Measurements from ENCODE around the gene GJB1. TPM values are rescaled to one million over a fixed set of nuclear protein-coding genes. Genes with fewer than 3 reads are reported as not detected.
A peak's percentile ranks its signal among the peaks of the same experiment; 100 is the strongest.

Gene GJB1
- total and polyA plus RNA-seq, 2 experiments from 2014 or later: 0.14 TPM; not detected in 1

DNA sequence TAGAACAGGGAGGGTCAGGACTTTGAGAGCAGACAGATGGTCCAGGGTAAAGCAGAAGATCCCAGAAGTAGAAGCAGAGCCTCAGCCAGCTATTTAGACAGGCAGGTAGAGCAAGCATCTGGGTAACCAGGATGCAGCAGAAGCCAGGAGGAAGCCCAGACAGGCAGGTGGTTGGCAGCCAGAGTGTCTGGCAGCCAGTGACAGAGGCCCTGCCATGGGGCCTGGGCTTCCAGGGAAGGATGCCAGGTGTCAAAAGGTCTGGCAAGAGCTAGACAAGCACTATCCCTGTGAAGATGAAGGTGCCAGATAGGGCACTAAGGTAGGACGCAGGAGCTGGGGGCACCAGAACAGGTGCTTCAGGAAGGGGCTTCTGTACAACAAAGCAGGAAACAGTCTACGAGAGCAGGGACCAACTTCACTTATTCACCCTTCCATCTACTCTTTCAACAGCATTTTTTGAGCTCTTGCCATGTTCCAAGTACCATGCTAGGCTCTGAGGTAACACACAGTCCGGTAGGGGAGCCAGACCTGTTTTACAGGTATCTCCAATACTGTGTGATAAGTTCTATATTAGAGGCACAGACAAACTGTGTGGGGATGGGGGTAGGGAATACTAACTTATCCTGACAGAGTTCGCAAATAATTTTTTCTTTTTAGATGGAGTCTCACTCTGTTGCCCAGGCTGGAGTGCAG is 38.1 kb upstream of the GJB1 start:
- no peaks in the 10 kb centered on the region for H4K20me1 ChIP-seq (replicated peaks; ENCODE audit: insufficient read depth)
- no peak for TF ChIP-seq ZNF462 (CRISPR knock-in tag; IDR thresholded peaks at IDR 0.05)
- TF ChIP-seq, protein P1, sequence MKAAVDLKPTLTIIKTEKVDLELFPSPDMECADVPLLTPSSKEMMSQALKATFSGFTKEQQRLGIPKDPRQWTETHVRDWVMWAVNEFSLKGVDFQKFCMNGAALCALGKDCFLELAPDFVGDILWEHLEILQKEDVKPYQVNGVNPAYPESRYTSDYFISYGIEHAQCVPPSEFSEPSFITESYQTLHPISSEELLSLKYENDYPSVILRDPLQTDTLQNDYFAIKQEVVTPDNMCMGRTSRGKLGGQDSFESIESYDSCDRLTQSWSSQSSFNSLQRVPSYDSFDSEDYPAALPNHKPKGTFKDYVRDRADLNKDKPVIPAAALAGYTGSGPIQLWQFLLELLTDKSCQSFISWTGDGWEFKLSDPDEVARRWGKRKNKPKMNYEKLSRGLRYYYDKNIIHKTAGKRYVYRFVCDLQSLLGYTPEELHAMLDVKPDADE (IDR thresholded peaks at IDR 0.05): no peak
- TF ChIP-seq ZNF114 (CRISPR knock-in tag; IDR thresholded peaks at IDR 0.05): no peak
- H3K27ac Mint-ChIP-seq: no peak overlapping the region
- H3K27me3 Mint-ChIP-seq (ENCODE audit: insufficient read depth, low read depth, poor library complexity): no peaks in the 10 kb centered on the region
- no peaks in the 10 kb centered on the region for H3K9me3 Mint-ChIP-seq
- DNase-seq (ENCODE audit: low spot score) (no peak), ATAC-seq (no peak)
- H3K36me3 Mint-ChIP-seq (ENCODE audit: low read depth): no peaks in the 10 kb centered on the region
- no peaks in the 10 kb centered on the region for H3F3A ChIP-seq (replicated peaks; ENCODE audit: low read depth)
- H3K79me2 ChIP-seq (replicated peaks; ENCODE audit: insufficient read depth): no peaks in the 10 kb centered on the region
- no peak overlapping the region for H3K4me3 ChIP-seq
- no peak overlapping the region for H3K27ac ChIP-seq (ENCODE audit: low read depth)
- H3K27me3 ChIP-seq (ENCODE audit: insufficient read depth): no peaks in the 10 kb centered on the region
- H3K36me3 ChIP-seq (ENCODE audit: insufficient read depth): no peaks in the 10 kb centered on the region
- H2AFZ ChIP-seq: no peak overlapping the region
- no peaks in the 10 kb centered on the region; the same call in 1 of the 2 replicates for H3K4me1 ChIP-seq (ENCODE audit: insufficient read depth)
- no peak overlapping the region for H3K4me2 ChIP-seq
- no peak overlapping the region for H3K4me3 Mint-ChIP-seq
- H3K9me2 ChIP-seq (ENCODE audit: insufficient read depth): no peaks in the 10 kb centered on the region
- H3K4me1 Mint-ChIP-seq: peaks cover 23% of the 10 kb centered on the region

GRCh38 chrX:71191248-71191647 is 31.8 kb upstream of the GJB1 start:
- Mint-ChIP-seq H3K27ac (peak overlapping the region; percentile 74), H3K4me1 (peaks cover 17% of the 10 kb centered on the region), H3K27me3 (ENCODE audit: insufficient read depth, low read depth, poor library complexity) (peaks cover 1% of the 10 kb centered on the region), H3K36me3 (ENCODE audit: low read depth) (no peaks in the 10 kb centered on the region), H3K4me3 (no peak overlapping the region), H3K9me3 (no peaks in the 10 kb centered on the region)
- ATAC-seq: no peak; the same call in 2 of the 3 replicates
- no peaks in the 10 kb centered on the region for H4K20me1 ChIP-seq (replicated peaks; ENCODE audit: insufficient read depth)
- no peak overlapping the region for H2AFZ ChIP-seq
- TF ChIP-seq CREB1 (CRISPR knock-in tag; IDR thresholded peaks at IDR 0.05; ENCODE audit: low read depth) (no peak), EZH2 (IDR thresholded peaks at IDR 0.05; ENCODE audit: low read depth, unreplicated experiment) (no peak), NANOG (IDR thresholded peaks at IDR 0.05; ENCODE audit: borderline replicate concordance) (peak; percentile 48; the same call in 1 of the 2 replicates)
- TF ChIP-seq, protein P1 (IDR thresholded peaks at IDR 0.05): no peak
- H3K79me2 ChIP-seq (replicated peaks; ENCODE audit: insufficient read depth): no peaks in the 10 kb centered on the region
- H3K4me3 ChIP-seq: no peak overlapping the region
- peak overlapping the region; percentile 87; the same call in 1 of the 2 replicates for H3K27ac ChIP-seq (ENCODE audit: low read depth)
- H3F3A ChIP-seq (replicated peaks; ENCODE audit: low read depth): no peaks in the 10 kb centered on the region
- DNase-seq (ENCODE audit: low spot score): peak; percentile 38
- H3K36me3 ChIP-seq (ENCODE audit: insufficient read depth): no peaks in the 10 kb centered on the region
- H3K4me2 ChIP-seq: no peak overlapping the region
- no peaks in the 10 kb centered on the region for H3K27me3 ChIP-seq (ENCODE audit: insufficient read depth)
- peaks cover 6% of the 10 kb centered on the region for H3K4me1 ChIP-seq (ENCODE audit: insufficient read depth)
- H3K9me2 ChIP-seq (ENCODE audit: insufficient read depth): peaks cover 4% of the 10 kb centered on the region; the same call in 1 of the 2 replicates
